ENCODE results near the gene DOCK11. TPM values are rescaled to one million over a fixed set of nuclear protein-coding genes. Genes with fewer than 3 reads are reported as not detected.

Gene DOCK11
- total RNA-seq, 6 experiments from 2014 or later, result 1.1 to 4.4 (median 3.2) TPM

- Histone ChIP-seq H3K36me3 (no peaks in the 10 kb centered on the region), H3K4me1 (peaks cover 0 to 3% (median 0%) of the 10 kb centered on the region in 4 donors), H3K27me3 (no peaks in the 10 kb centered on the region), H3K27ac (no peak overlapping the region), H3K4me3 (no peak overlapping the region), H3K9me3 (no peaks in the 10 kb centered on the region)
- DNase-seq, result no peak
- ATAC-seq, result no peak
- 47% methylated on average over 3 of the region's 3 CpGs for WGBS (ENCODE audit: insufficient coverage, low coverage, low lambda C conversion rate, missing lambda C conversion rate)
- TF ChIP-seq CTCF (IDR thresholded peaks at IDR 0.05) (no peak), POLR2A (IDR thresholded peaks at IDR 0.05) (no peak)
- intact Hi-C loops (cut with DNase I), result no loop called here
Measured at GRCh38 chrX:118498351-118498750, 2.7 kb downstream of the DOCK11 start.

- H3K36me3 ChIP-seq, result no peaks in the 10 kb centered on the region
- no peak overlapping the region for H3K4me3 ChIP-seq
- 39% methylated on average over 2 of the region's 2 CpGs for WGBS (ENCODE audit: insufficient coverage, low coverage, low lambda C conversion rate, missing lambda C conversion rate)
- ATAC-seq (no peak), DNase-seq (no peak)
- H3K9me3 ChIP-seq, result no peaks in the 10 kb centered on the region
- no peaks in the 10 kb centered on the region for H3K27me3 ChIP-seq
- H3K27ac ChIP-seq, result no peak overlapping the region
- TF ChIP-seq POLR2A (IDR thresholded peaks at IDR 0.05) (no peak), CTCF (IDR thresholded peaks at IDR 0.05) (no peak)
- peaks cover 0 to 3% (median 0%) of the 10 kb centered on the region in 4 donors for H3K4me1 ChIP-seq
- intact Hi-C loops (cut with DNase I), result no loop called here
Measured at GRCh38 chrX:118498755-118499154, 3.1 kb downstream of the DOCK11 start.

- DNase-seq (no peak), ATAC-seq (no peak)
- Histone ChIP-seq H3K4me3 (no peak overlapping the region), H3K9me3 (no peaks in the 10 kb centered on the region), H3K27ac (no peak overlapping the region), H3K36me3 (no peaks in the 10 kb centered on the region), H3K27me3 (no peaks in the 10 kb centered on the region), H3K4me1 (peaks cover 0 to 3% (median 0%) of the 10 kb centered on the region in 4 donors)
- TF ChIP-seq CTCF (IDR thresholded peaks at IDR 0.05), result no peak
- intact Hi-C loops (cut with DNase I), result no loop called here
- WGBS (ENCODE audit: insufficient coverage, low coverage, low lambda C conversion rate, missing lambda C conversion rate), result 60% methylated on average over 14 of the region's 15 CpGs
Measured at GRCh38 chrX:118499295-118499694, 3.7 kb downstream of the DOCK11 start.

- DNase-seq, result no peak
- Histone ChIP-seq H3K27ac (no peak overlapping the region), H3K4me1 (no peaks in the 10 kb centered on the region), H3K27me3 (no peaks in the 10 kb centered on the region), H3K4me3 (no peak overlapping the region), H3K36me3 (no peaks in the 10 kb centered on the region), H3K9me3 (no peaks in the 10 kb centered on the region)
- 31% methylated on average over 6 of the region's 6 CpGs for WGBS (ENCODE audit: insufficient coverage, low coverage, low lambda C conversion rate, missing lambda C conversion rate)
- ATAC-seq, result no peak
- TF ChIP-seq CTCF (IDR thresholded peaks at IDR 0.05) (no peak), POLR2A (IDR thresholded peaks at IDR 0.05) (no peak)
- intact Hi-C loops (cut with DNase I), result no loop called here
Measured at GRCh38 chrX:118502161-118502789, 6.7 kb downstream of the DOCK11 start.
